ENCODE results near the gene PSMA3.

PSMA3 gene

GRCh38 chr14:58282925-58283593 lies 38.4 kb downstream of the PSMA3 start (continued):
- TF ChIP-seq INSM2 (tag by site-specific recombination; IDR thresholded peaks at IDR 0.05) (no peak), ZNF19 (tag by site-specific recombination; IDR thresholded peaks at IDR 0.05; ENCODE audit: low read depth) (no peak), ZFHX2 (tag by site-specific recombination; conservative IDR thresholded peaks at IDR 0.05) (no peak), ZBTB7A (tag by site-specific recombination; IDR thresholded peaks at IDR 0.05; ENCODE audit: low read depth) (no peak), ZEB2 (tag by site-specific recombination; IDR thresholded peaks at IDR 0.05) (no peak), ZBTB6 (tag by site-specific recombination; IDR thresholded peaks at IDR 0.05) (no peak), PATZ1 (tag by site-specific recombination; IDR thresholded peaks at IDR 0.05) (no peak)
- TF ChIP-seq, protein P1, sequence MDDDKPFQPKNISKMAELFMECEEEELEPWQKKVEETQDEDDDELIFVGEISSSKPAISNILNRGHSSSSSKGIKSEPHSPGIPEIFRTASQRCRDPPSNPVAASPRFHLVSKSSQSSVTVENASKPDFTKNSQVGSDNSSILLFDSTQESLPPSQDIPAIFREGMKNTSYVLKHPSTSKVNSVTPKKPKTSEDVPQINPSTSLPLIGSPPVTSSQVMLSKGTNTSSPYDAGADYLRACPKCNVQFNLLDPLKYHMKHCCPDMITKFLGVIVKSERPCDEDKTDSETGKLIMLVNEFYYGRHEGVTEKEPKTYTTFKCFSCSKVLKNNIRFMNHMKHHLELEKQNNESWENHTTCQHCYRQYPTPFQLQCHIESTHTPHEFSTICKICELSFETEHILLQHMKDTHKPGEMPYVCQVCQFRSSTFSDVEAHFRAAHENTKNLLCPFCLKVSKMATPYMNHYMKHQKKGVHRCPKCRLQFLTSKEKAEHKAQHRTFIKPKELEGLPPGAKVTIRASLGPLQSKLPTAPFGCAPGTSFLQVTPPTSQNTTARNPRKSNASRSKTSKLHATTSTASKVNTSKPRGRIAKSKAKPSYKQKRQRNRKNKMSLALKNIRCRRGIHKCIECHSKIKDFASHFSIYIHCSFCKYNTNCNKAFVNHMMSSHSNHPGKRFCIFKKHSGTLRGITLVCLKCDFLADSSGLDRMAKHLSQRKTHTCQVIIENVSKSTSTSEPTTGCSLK (tag by site-specific recombination; IDR thresholded peaks at IDR 0.05) = no peak

DNA sequence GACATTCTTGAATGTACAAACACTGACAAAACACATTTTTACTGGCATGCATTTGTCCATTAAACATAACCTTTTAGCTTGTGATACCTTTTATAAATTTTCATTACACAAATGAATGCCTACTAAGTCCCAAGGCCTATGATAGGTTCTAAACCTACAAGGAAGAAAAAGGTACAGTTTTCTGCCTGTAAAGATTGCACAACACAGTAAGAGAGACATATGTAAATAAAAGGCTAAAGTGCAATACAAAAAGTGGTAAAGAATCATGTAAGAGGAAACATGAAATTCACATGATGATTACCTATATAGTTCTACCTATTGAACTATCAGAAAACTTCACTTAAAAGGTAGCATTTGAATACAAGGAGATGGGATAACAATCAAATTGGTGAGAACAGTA lies 39.1 kb downstream of the PSMA3 start:
- peaks cover 10% of the 10 kb centered on the region for H3K4me1 ChIP-seq (ENCODE audit: control insufficient read depth, insufficient read depth, low read length)
- H3K36me3 ChIP-seq (ENCODE audit: control insufficient read depth in 2 of 2, insufficient read depth in 1 of 2, low read length in 2 of 2) = peaks cover 48 to 63% of the 10 kb centered on the region in 2 experiments
- no peak overlapping the region for H3K4me3 ChIP-seq (ENCODE audit: low read depth, low read length)
- H3K9me3 ChIP-seq (ENCODE audit: control insufficient read depth, insufficient read depth, low read depth, low read length) = no peaks in the 10 kb centered on the region
- ChIA-PET POLR2A (no interaction called here), CTCF (interaction anchor here (0.6 kb wide), 1 partner anchor 31 kb away, joined by 4 read pairs; no protein-coding TSS in a partner anchor)
- H3K27ac ChIP-seq (ENCODE audit: extremely low read depth, low read depth, low read length) = no peak overlapping the region
- TF ChIP-seq ZNF473 (tag by site-specific recombination; IDR thresholded peaks at IDR 0.05) (no peak), ZNF248 (tag by site-specific recombination; IDR thresholded peaks at IDR 0.05) (no peak), SP7 (tag by site-specific recombination; IDR thresholded peaks at IDR 0.05) (no peak), INSM2 (tag by site-specific recombination; IDR thresholded peaks at IDR 0.05) (no peak), ZNF664 (tag by site-specific recombination; IDR thresholded peaks at IDR 0.05) (no peak), ZFP3 (tag by site-specific recombination; IDR thresholded peaks at IDR 0.05; ENCODE audit: low read depth) (no peak), ZFP41 (tag by site-specific recombination; IDR thresholded peaks at IDR 0.05; ENCODE audit: borderline replicate concordance) (no peak), ZNF302 (tag by site-specific recombination; IDR thresholded peaks at IDR 0.05; ENCODE audit: low read depth) (no peak), ZNF670 (tag by site-specific recombination; IDR thresholded peaks at IDR 0.05; ENCODE audit: low read depth) (no peak), PRDM2 (tag by site-specific recombination; IDR thresholded peaks at IDR 0.05; ENCODE audit: borderline replicate concordance) (no peak), ZNF76 (tag by site-specific recombination; IDR thresholded peaks at IDR 0.05; ENCODE audit: borderline replicate concordance, low read depth) (no peak)
- TF ChIP-seq, protein P2, sequence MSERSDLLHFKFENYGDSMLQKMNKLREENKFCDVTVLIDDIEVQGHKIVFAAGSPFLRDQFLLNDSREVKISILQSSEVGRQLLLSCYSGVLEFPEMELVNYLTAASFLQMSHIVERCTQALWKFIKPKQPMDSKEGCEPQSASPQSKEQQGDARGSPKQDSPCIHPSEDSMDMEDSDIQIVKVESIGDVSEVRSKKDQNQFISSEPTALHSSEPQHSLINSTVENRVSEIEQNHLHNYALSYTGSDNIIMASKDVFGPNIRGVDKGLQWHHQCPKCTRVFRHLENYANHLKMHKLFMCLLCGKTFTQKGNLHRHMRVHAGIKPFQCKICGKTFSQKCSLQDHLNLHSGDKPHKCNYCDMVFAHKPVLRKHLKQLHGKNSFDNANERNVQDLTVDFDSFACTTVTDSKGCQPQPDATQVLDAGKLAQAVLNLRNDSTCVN (tag by site-specific recombination; optimal IDR thresholded peaks at IDR 0.05) = no peak

Measured in HEK293 (cell line).